Measurements from ENCODE around the gene ABCC11. TPM values are rescaled to one million over a fixed set of nuclear protein-coding genes. Genes with fewer than 3 reads are reported as not detected.

Gene ABCC11
- total RNA-seq, 1 experiment from 2014 or later: 0.83 TPM

DNA sequence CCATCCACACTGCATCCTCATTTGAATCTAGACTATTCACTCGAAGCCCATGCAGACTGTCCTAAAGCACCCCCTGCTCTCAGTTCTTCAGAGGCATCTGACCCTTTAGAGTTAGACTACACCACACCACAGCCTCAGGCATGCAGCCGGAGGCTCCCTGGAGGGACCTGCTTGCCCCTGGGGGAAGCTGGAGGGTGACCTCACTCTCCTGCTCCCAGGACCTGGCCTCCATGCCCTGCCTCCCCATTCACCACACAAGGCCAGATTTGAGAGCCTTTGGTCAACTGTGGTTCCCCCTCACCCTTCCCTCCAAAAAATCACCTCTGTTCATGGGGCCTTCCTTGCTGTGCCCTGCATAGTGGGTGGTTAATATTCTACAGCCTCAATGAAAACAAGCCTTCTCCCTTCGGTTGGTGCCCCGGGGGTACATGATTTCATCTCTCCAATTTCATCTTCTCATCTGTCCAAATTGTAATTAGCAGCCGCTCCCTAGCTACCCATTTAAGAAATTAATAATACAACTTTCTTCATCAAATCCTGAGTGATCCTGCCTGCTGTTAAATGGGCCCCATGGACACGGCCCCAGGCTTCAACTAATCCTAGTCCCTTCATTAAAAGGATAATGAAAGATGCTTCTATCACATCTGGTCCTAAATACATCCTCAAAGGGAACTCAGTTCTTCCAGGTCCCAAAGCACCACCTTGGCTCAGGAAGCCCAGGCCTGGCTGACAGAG lies 116.0 kb downstream of the ABCC11 start:
- Histone ChIP-seq H3K4me2 (no peak overlapping the region), H3K27ac (no peak overlapping the region), H3K4me3 (no peak overlapping the region), H3K27me3 (ENCODE audit: insufficient read depth, low read depth) (no peaks in the 10 kb centered on the region), H3K9me3 (ENCODE audit: insufficient read depth, low read depth) (no peaks in the 10 kb centered on the region; the same call in 1 of the 2 replicates), H3K4me1 (replicated peaks; ENCODE audit: insufficient read depth) (peaks cover 38% of the 10 kb centered on the region), H3K9me2 (ENCODE audit: insufficient read depth) (no peaks in the 10 kb centered on the region), H3K36me3 (ENCODE audit: low read depth) (no peaks in the 10 kb centered on the region), H3K79me2 (ENCODE audit: low read depth) (no peaks in the 10 kb centered on the region), H2AFZ (no peak overlapping the region), H4K20me1 (ENCODE audit: insufficient read depth) (no peaks in the 10 kb centered on the region), H3F3A (ENCODE audit: insufficient read depth, low read depth) (peaks cover 31% of the 10 kb centered on the region)
- TF ChIP-seq CTCF (conservative IDR thresholded peaks at IDR 0.05): no peak
- no peak for TF ChIP-seq EZH2 (IDR thresholded peaks at IDR 0.05; ENCODE audit: low read depth)
- no peak for DNase-seq
- POLR2A ChIA-PET (ENCODE audit: unreplicated experiment): no interaction called here
- CTCF ChIA-PET: no interaction called here
- no TSS peak for BruUV-seq (replicated peaks)
- intact Hi-C loops (cut with micrococcal nuclease; ENCODE audit: unreplicated experiment): no loop called here

DNA sequence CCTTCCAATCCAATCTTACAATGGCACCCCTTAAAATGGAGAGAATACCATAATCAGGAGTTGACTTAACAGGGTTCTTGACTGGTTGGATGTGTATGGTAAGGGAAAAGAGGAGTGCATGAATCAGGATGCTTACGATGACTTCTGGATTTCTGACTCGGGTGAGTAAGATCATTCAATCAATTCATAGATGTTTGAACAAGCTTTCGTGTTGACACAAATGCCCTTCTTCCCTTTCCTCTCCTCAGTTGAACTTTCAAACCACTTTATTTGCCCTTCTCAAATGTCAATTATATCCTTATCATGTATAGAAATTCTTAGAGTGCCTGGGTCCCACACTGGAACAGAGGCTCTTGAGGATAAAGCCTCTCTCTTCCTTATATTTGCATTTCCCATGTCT lies 117.4 kb downstream of the ABCC11 start:
- no peak overlapping the region for H3K4me2 ChIP-seq
- H3K36me3 ChIP-seq (ENCODE audit: low read depth): no peaks in the 10 kb centered on the region
- no peaks in the 10 kb centered on the region; the same call in 1 of the 2 replicates for H3K9me3 ChIP-seq (ENCODE audit: insufficient read depth, low read depth)
- peaks cover 37% of the 10 kb centered on the region for H3F3A ChIP-seq (ENCODE audit: insufficient read depth, low read depth)
- H3K27ac ChIP-seq: no peak overlapping the region
- no TSS peak for BruUV-seq (replicated peaks)
- no peaks in the 10 kb centered on the region for H4K20me1 ChIP-seq (ENCODE audit: insufficient read depth)
- DNase-seq: no peak
- peaks cover 50% of the 10 kb centered on the region for H3K4me1 ChIP-seq (replicated peaks; ENCODE audit: insufficient read depth)
- intact Hi-C loops (cut with micrococcal nuclease; ENCODE audit: unreplicated experiment): no loop called here
- H3K27me3 ChIP-seq (ENCODE audit: insufficient read depth, low read depth): no peaks in the 10 kb centered on the region
- ChIA-PET CTCF (no interaction called here), POLR2A (ENCODE audit: unreplicated experiment) (no interaction called here)
- H3K79me2 ChIP-seq (ENCODE audit: low read depth): no peaks in the 10 kb centered on the region
- H2AFZ ChIP-seq: no peak overlapping the region
- H3K4me3 ChIP-seq: no peak overlapping the region
- no peak for TF ChIP-seq CTCF (conservative IDR thresholded peaks at IDR 0.05)
- H3K9me2 ChIP-seq (ENCODE audit: insufficient read depth): no peaks in the 10 kb centered on the region

- Histone ChIP-seq H3K4me1 (replicated peaks; ENCODE audit: insufficient read depth) (peaks cover 61% of the 10 kb centered on the region), H3K27me3 (ENCODE audit: insufficient read depth, low read depth) (no peaks in the 10 kb centered on the region), H3K36me3 (ENCODE audit: low read depth) (no peaks in the 10 kb centered on the region), H3K9me2 (ENCODE audit: insufficient read depth) (no peaks in the 10 kb centered on the region), H3F3A (ENCODE audit: insufficient read depth, low read depth) (peaks cover 41% of the 10 kb centered on the region), H3K9me3 (ENCODE audit: insufficient read depth, low read depth) (no peaks in the 10 kb centered on the region; the same call in 1 of the 2 replicates), H4K20me1 (ENCODE audit: insufficient read depth) (no peaks in the 10 kb centered on the region), H3K79me2 (ENCODE audit: low read depth) (no peaks in the 10 kb centered on the region), H3K4me3 (no peak overlapping the region), H2AFZ (no peak overlapping the region), H3K4me2 (0 out of 2 replicates have a peak overlapping the region, but pooled peaks have one; percentile 51), H3K27ac (peak overlapping the region; percentile 94; the same call in 1 of the 2 replicates)
- ChIA-PET POLR2A (ENCODE audit: unreplicated experiment) (no interaction called here), CTCF (no interaction called here)
- DNase-seq: no peak
- no peak for TF ChIP-seq EZH2 (IDR thresholded peaks at IDR 0.05; ENCODE audit: low read depth)
- TF ChIP-seq CTCF (conservative IDR thresholded peaks at IDR 0.05): no peak
- intact Hi-C loops (cut with micrococcal nuclease; ENCODE audit: unreplicated experiment): no loop called here
- no TSS peak for BruUV-seq (replicated peaks)
These were observed 118.6 kb downstream of the ABCC11 start for GRCh38 chr16:48128769-48129168.
